Heart left ventricle (tissue), 16 donors: ENCODE data around the gene PCSK4. TPM values are rescaled to one million over a fixed set of nuclear protein-coding genes. Genes with fewer than 3 reads are reported as not detected.

Experiments used
- ATAC-seq, 4 donors: fragments of 200-7000 bp; cut with Tn5 transposase; one replicate each; pipeline ENCODE4 v1.9.1; 2020 to 2022; ENCODE audit warnings: moderate library complexity in 4 of 4, mild to moderate bottlenecking in 3 of 4, moderate number of reproducible peaks in 1 of 4
- DNase-seq, 5 donors: peaks; one replicate each; pipeline ENCODE4 v3.0.0-alpha.2; 2020
- H3K27ac ChIP-seq, 12 donors: fragments of 200-600 bp; sonication (generic) in 4 of 12; one replicate each; pipeline versions ENCODE4 v1.5.0 to v1.8.0; 2016 to 2022; ENCODE audit warnings: mild to moderate bottlenecking in 2 of 12
- H3K27me3 ChIP-seq, 9 donors: fragments of 200-600 bp; sonication (generic) in 2 of 9; one replicate each; pipeline versions ENCODE4 v1.5.1 to v1.8.0; 2016 to 2022; ENCODE audit warnings: mild to moderate bottlenecking in 3 of 9
- H3K36me3 ChIP-seq, 9 donors: fragments of 200-600 bp; sonication (generic) in 2 of 9; one replicate each; pipeline versions ENCODE4 v1.5.0 to v1.8.0; 2018 to 2022; ENCODE audit warnings: mild to moderate bottlenecking in 2 of 9
- H3K4me1 ChIP-seq, 12 donors: fragments of 200-600 bp; sonication (generic) in 4 of 12; one replicate each; pipeline versions ENCODE4 v1.5.0 to v1.8.0; 2016 to 2022; ENCODE audit warnings: mild to moderate bottlenecking in 3 of 12
- H3K4me3 ChIP-seq, 12 donors: fragments of 200-600 bp; sonication (generic) in 4 of 12; one replicate each; pipeline versions ENCODE4 v1.5.0 to v1.8.0; 2017 to 2022; ENCODE audit warnings: mild to moderate bottlenecking in 9 of 12, moderate library complexity in 4 of 12
- H3K9me3 ChIP-seq, 12 donors: fragments of 200-600 bp; sonication (generic) in 4 of 12; one replicate each; pipeline versions ENCODE4 v1.5.0 to v1.8.0; 2016 to 2022; ENCODE audit warnings: mild to moderate bottlenecking in 1 of 12
- CTCF ChIP-seq, 12 donors: fragments of 200-600 bp; sonication (generic) in 4 of 12; IDR thresholded peaks; one replicate each; pipeline versions ENCODE4 v1.5.0 to v1.8.0; 2018 to 2022; ENCODE audit warnings: antibody characterized with exemption in 12 of 12, mild to moderate bottlenecking in 5 of 12
- POLR2A ChIP-seq, 2 donors: fragments of 450-650 bp; IDR thresholded peaks; one replicate each; pipeline ENCODE4 v1.6.1; 2017; ENCODE audit warnings: antibody characterized with exemption in 2 of 2, mild to moderate bottlenecking in 2 of 2, moderate library complexity in 2 of 2
- WGBS, 4 donors: extraction: QIAGEN DNeasy Blood & Tissue Kit in 2 of 4; methylation state at CpG; one replicate each; pipeline versions ENCODE4 v1.1.5 to v1.1.7; 2013 to 2018; 5-methylcytosine and 5-hydroxymethylcytosine counted together
- intact Hi-C, 10 donors: fragments of 100-400 bp; cut with DNase I; formaldehyde crosslinking; loops; one replicate each; pipeline versions ENCODE4 v1.11.1 to v1.14.2; 2022
- polyA plus RNA-seq, 2 donors: library from polyadenylated mRNA; stranded (reverse); fragments of 200-250 nt; gene quantifications; one replicate each; pipeline ENCODE4 v1.2.3, GENCODE V29; 2013
- total RNA-seq, 9 donors: library from RNA; depleted of rRNA in 2 of 9; stranded (reverse); fragments of >200 nt in 2 of 9; fragmentation: NEBNext Ultra II Directional in 3 of 9; extraction: Animal tissue kit (Norgen Biotek cat#: 25700) in 3 of 9; gene quantifications; one replicate each; pipeline versions ENCODE4 v1.1.0 to v1.2.4, GENCODE V29; 2016 to 2023
- donor health status: ischemic (EF 13 %, LVEDD 7.1; RV severe dilation, severe dysfunction).
- donor health status: healthy with polysubstance abuse.
- donor health status: DM: no; HTN: yes; CAD: no.
- donor health status: DM: no; HTN: no; CAD: no.
- donor health status: ischemic (EF 25% LVEDD 6.9; RV normal size, moderate dysfunction).
- donor health status: ischemic (EF 25% LVEDD 5.7; RV mildly dilated, moderate dysfunction).
- donor health status: healthy.
- donor health status: DM: yes; HTN: yes; CAD: no.
- donor health status: ischemic (EF 35%, LVEDD 5.7; RV mildly dilated, moderate dysfunction).
- donor health status: nonischemic (EF 11% LVEDD 7.7; RV severe dilation, severe dysfunction).
- donor health status: DM: yes; HTN: yes; CAD: no.
- donor health status: PGD.
- donor health status: ischemic (EF 29% LVEDD 5.4; RV normal size, mild dysfunction).
- donor health status: nonischemic (EF 23%, LVEDD 6.1; RV moderate dilation, normal function).

The PCSK4 gene
- total and polyA plus RNA-seq, 11 donors, result 0.31 to 1.9 (median 1.2) TPM

DNA sequence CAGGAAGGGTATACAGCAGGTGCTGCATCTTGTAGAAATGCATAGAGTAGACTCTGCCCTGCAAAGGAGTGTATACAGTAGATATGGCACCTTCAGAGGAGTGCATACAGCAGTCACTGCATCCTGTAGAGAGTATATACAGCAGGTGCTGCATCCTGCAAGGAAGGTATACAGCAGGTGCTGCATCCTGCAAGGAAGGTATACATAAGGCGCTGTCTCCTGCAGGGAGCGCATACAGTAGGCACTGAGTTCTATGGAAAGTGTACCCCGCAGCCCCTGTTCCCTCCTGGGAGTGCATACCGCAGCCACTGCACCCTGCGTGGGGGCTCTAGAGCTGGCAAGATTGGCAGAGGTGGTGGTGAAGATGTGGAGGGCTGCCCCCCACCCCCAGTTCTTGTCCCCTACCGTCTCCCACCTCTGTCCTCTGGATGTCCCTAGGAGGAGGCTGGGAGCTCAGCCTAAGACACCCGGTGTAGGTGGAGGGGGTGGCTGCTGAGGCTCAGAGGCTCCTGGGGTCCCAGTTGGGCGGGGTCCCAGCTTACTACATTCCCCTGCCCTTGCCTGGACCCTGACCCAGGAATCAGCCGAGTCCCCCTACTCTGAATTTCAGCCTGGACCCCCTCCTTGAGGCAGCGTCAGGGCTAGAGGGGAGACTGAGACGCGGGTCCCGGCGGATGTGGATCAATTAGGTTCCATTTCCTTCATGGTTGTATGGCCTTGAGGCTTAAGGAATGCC, 25.0 kb upstream of the PCSK4 start:
- intact Hi-C loops, result loop anchor here in 2 of 10 donors (5.0 to 10.0 kb wide), 3 partner anchors 68 to 240 kb away; partner anchors contain the start of gene FAM174C (in 1 of the 2)
- no peak overlapping the region for H3K4me3 ChIP-seq
- H3K36me3 ChIP-seq, result peaks cover 0 to 5% (median 0%) of the 10 kb centered on the region in 9 donors
- no peak for DNase-seq
- TF ChIP-seq POLR2A (IDR thresholded peaks at IDR 0.05) (no peak), CTCF (IDR thresholded peaks at IDR 0.05) (no peak)
- H3K27me3 ChIP-seq, result peaks cover 0 to 34% (median 5%) of the 10 kb centered on the region in 9 donors
- WGBS, 4 donors, result 65 to 75% (median 72%) methylated on average over 12 to 14 of the region's 14 CpGs
- H3K9me3 ChIP-seq, result no peaks in the 10 kb centered on the region
- peaks cover 0 to 37% (median 7%) of the 10 kb centered on the region in 12 donors for H3K4me1 ChIP-seq
- no peak overlapping the region for H3K27ac ChIP-seq
- no peak for ATAC-seq

DNA sequence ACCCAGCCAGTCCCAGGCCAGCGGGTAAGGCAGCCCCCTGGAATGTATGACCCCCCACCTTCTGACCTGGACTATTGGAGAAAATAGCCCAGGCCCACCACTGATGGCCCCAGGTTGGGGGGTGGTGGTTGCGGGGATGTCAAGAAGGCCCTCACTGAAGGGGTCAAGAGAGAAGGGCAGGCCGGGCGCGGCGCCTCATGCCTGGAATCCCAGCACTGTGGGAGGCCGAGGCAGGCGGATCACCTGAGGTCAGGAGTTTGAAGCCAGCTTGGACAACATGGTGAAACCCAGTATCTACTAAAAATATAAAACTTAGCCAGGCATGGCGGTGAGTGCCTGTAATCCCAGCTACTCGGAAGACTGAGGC, 24.1 kb upstream of the PCSK4 start:
- H3K36me3 ChIP-seq, result peaks cover 0 to 6% (median 0%) of the 10 kb centered on the region in 9 donors
- peaks cover 0 to 40% (median 7%) of the 10 kb centered on the region in 12 donors for H3K4me1 ChIP-seq
- WGBS, 4 donors, result 63 to 76% (median 66%) methylated on average over 10 of the region's 10 CpGs
- no peak for ATAC-seq
- H3K4me3 ChIP-seq, result no peak overlapping the region
- no peak for DNase-seq
- peak overlapping the region in 3 of 12 donors; percentile 87 to 97 (median 95) for H3K27ac ChIP-seq
- H3K27me3 ChIP-seq, result peaks cover 0 to 35% (median 5%) of the 10 kb centered on the region in 9 donors
- TF ChIP-seq POLR2A (IDR thresholded peaks at IDR 0.05) (no peak), CTCF (IDR thresholded peaks at IDR 0.05) (no peak)
- H3K9me3 ChIP-seq, result no peaks in the 10 kb centered on the region
- intact Hi-C loops, result loop anchor here in 2 of 10 donors (5.0 to 10.0 kb wide), 2 partner anchors 67 to 239 kb away; partner anchors contain the start of gene FAM174C (in 1 of the 2)

GRCh38 chr19:1513499-1514294, 23.5 kb upstream of the PCSK4 start:
- peak; percentile 19 to 60 (median 38) for ATAC-seq
- Histone ChIP-seq H3K4me3 (peak overlapping the region; percentile 50 to 83 (median 60)), H3K9me3 (peaks cover 0 to under 1% (median 0%) of the 10 kb centered on the region in 12 donors), H3K4me1 (peaks cover 0 to 40% (median 7%) of the 10 kb centered on the region in 12 donors), H3K27me3 (peaks cover 0 to 35% (median 5%) of the 10 kb centered on the region in 9 donors), H3K27ac (peak overlapping the region; percentile 62 to 97 (median 88)), H3K36me3 (peaks cover 0 to 6% (median 0%) of the 10 kb centered on the region in 9 donors)
- peak in 11 of 12 donors; percentile 37 to 64 (median 61) for TF ChIP-seq CTCF (IDR thresholded peaks at IDR 0.05)
- TF ChIP-seq POLR2A (IDR thresholded peaks at IDR 0.05), result no peak
- intact Hi-C loops, result loop anchor here in 2 of 10 donors (5.0 to 10.0 kb wide), 2 partner anchors 66 to 239 kb away; partner anchors contain the start of gene FAM174C (in 1 of the 2)
- DNase-seq, result peak in 3 of 5 donors; percentile 56 to 84 (median 72)
- 4 to 5% (median 4%) methylated on average over 5 to 52 of the region's 52 CpGs for WGBS, 4 donors
